Spleen (tissue), 13 donors: ENCODE measurements around the gene ULBP3. TPM values are rescaled to one million over a fixed set of nuclear protein-coding genes. Genes with fewer than 3 reads are reported as not detected.

ENCODE experiments used
- DNase-seq: peaks from one replicate; pipeline ENCODE4 v3.0.0-alpha.2; 2020
- H3K27ac ChIP-seq, 8 donors: fragments of 200-600 bp; sonication (generic) in 7 of 8; 1 replicate in 4 of 8; 2 replicates in 4 of 8; pipeline versions ENCODE4 v1.5.0 to v1.8.0; 2016 to 2021; ENCODE audit warnings: inconsistent platforms in 4 of 8, mild to moderate bottlenecking in 4 of 8, moderate library complexity in 1 of 8
- H3K27me3 ChIP-seq, 7 donors: fragments of 200-600 bp; sonication (generic) in 6 of 7; replicated peaks in 1 of 7; 1 replicate in 4 of 7; 2 replicates in 3 of 7; pipeline versions ENCODE4 v1.5.0 to v1.8.0; 2016 to 2021; ENCODE audit warnings: inconsistent platforms in 3 of 7, mild to moderate bottlenecking in 1 of 7
- H3K36me3 ChIP-seq, 6 donors: fragments of 200-600 bp; sonication (generic) in 5 of 6; 1 replicate in 4 of 6; 2 replicates in 2 of 6; pipeline versions ENCODE4 v1.5.0 to v1.8.0; 2016 to 2021; ENCODE audit warnings: inconsistent platforms in 2 of 6
- H3K4me1 ChIP-seq, 6 donors: fragments of 200-600 bp; sonication (generic) in 5 of 6; 1 replicate in 3 of 6; 2 replicates in 3 of 6; pipeline versions ENCODE4 v1.5.0 to v1.8.0; 2016 to 2021; ENCODE audit warnings: inconsistent platforms in 3 of 6
- H3K4me3 ChIP-seq, 8 donors: fragments of 200-600 bp; sonication (generic) in 7 of 8; 1 replicate in 4 of 8; 2 replicates in 4 of 8; pipeline versions ENCODE4 v1.5.0 to v1.8.0; 2016 to 2021; ENCODE audit warnings: inconsistent platforms in 4 of 8, mild to moderate bottlenecking in 4 of 8, moderate library complexity in 2 of 8
- H3K9me3 ChIP-seq, 8 donors: fragments of 200-600 bp; sonication (generic) in 7 of 8; 1 replicate in 4 of 8; 2 replicates in 4 of 8; pipeline versions ENCODE4 v1.5.0 to v1.8.0; 2016 to 2021; ENCODE audit warnings: inconsistent platforms in 4 of 8
- POLR2A ChIP-seq, 3 donors: fragments of 450-650 bp; IDR thresholded peaks; one replicate each; pipeline ENCODE4 v1.5.1; 2017; ENCODE audit warnings: antibody characterized with exemption in 3 of 3, mild to moderate bottlenecking in 1 of 3
- POLR2AphosphoS5 ChIP-seq, 3 donors: sonication (generic); formaldehyde crosslinking; IDR thresholded peaks; one replicate each; pipeline ENCODE4 v1.5.1; 2017; ENCODE audit warnings: antibody characterized with exemption in 3 of 3
- WGBS, 5 donors: extraction: QIAGEN DNeasy Blood & Tissue Kit in 3 of 5; methylation state at CpG; one replicate each; pipeline versions ENCODE4 v1.1.5 to v1.1.7; 2013 to 2018; 5-methylcytosine and 5-hydroxymethylcytosine counted together
- intact Hi-C: fragments of 100-400 bp; cut with DNase I; formaldehyde crosslinking; loops from one replicate; pipeline ENCODE4 v1.15.0; 2023; ENCODE audit warnings: low total_unique reads
- long read RNA-seq, 2 donors: transcript quantifications; one replicate each; lab custom pipeline, GENCODE V29; 2026
- polyA plus RNA-seq, 3 donors: library from polyadenylated mRNA; stranded (reverse); fragments of 200-250 nt; gene quantifications; one replicate each; pipeline ENCODE4 v1.2.1, GENCODE V29; 2013
- total RNA-seq, 7 donors: library from RNA; depleted of rRNA in 3 of 7; stranded (reverse); fragments of >200 nt in 3 of 7; fragmentation: NEBNext Ultra II Directional in 4 of 7; extraction: Animal tissue kit (Norgen Biotek cat#: 25700) in 4 of 7; gene quantifications; one replicate each; pipeline versions ENCODE4 v1.1.0 to v1.2.1, GENCODE V29; 2016 to 2021
- TF ChIP-seq, protein P1 (sequence below), 11 experiments: fragments of 200-600 bp in 7 of 11; fragments of 450-650 bp in 4 of 11; sonication (generic) in 4 of 11; IDR thresholded peaks in 8 of 11; conservative IDR thresholded peaks in 3 of 11; 1 replicate in 7 of 11; 2 replicates in 4 of 11; pipeline versions ENCODE4 v1.4.0 to v1.8.0; 2016 to 2021; ENCODE audit warnings: antibody characterized with exemption in 11 of 11, inconsistent platforms in 4 of 11, mild to moderate bottlenecking in 1 of 11
- donor health status: healthy with polysubstance abuse.
- donor health status: DM: no; HTN: no; CAD: no; lungs with moderate emphysema.
- donor health status: DM: no; HTN: no; CAD: no.
- donor health status: Bipolar disorder and iron deficiency.
- donor health status: healthy.
- donor health status: DM: no; HTN: no; CAD: no.
- donor health status: DM: yes; HTN: yes; CAD: no.

The ULBP3 gene
- total RNA-seq (1 to 10 TPM in 3 of 7 donors, under 1 TPM in 3, not detected in 1; 0.80 to 2.2 (median 1.1) TPM), polyA plus RNA-seq (under 1 TPM; 0.15 to 0.52 (median 0.35) TPM)
- long read RNA-seq, donor 1, partial matches to known transcripts = 0 of 2 reads
- long read RNA-seq, donor 1, other reads (novel, unspliced or antisense) = 0 of 2 reads
- long read RNA-seq, donor 2 = 0 reads

GRCh38 chr6:150068720-150069648, at the start of gene ULBP3:
Gene ULBP3 (minus strand): TSS chr6:150069121. CDS start chr6:150069066, 55 bp downstream.
- Histone ChIP-seq H3K4me1 (peaks cover 0 to 33% (median 16%) of the 10 kb centered on the region in 6 donors), H3K36me3 (no peaks in the 10 kb centered on the region), H3K27ac (peak within 1 kb of the TSS in 7 of 8 donors; percentile 29 to 77 (median 56)), H3K9me3 (no peaks in the 10 kb centered on the region), H3K4me3 (peak within 1 kb of the TSS; percentile 42 to 84 (median 70)), H3K27me3 (peaks cover 0 to 31% (median 0%) of the 10 kb centered on the region in 7 donors)
- DNase-seq = peak; percentile 91
- TF ChIP-seq POLR2AphosphoS5 (IDR thresholded peaks at IDR 0.05) = peak; percentile 64 to 85 (median 78)
- no peak for TF ChIP-seq POLR2A (IDR thresholded peaks at IDR 0.05)
- TF ChIP-seq, protein P1, sequence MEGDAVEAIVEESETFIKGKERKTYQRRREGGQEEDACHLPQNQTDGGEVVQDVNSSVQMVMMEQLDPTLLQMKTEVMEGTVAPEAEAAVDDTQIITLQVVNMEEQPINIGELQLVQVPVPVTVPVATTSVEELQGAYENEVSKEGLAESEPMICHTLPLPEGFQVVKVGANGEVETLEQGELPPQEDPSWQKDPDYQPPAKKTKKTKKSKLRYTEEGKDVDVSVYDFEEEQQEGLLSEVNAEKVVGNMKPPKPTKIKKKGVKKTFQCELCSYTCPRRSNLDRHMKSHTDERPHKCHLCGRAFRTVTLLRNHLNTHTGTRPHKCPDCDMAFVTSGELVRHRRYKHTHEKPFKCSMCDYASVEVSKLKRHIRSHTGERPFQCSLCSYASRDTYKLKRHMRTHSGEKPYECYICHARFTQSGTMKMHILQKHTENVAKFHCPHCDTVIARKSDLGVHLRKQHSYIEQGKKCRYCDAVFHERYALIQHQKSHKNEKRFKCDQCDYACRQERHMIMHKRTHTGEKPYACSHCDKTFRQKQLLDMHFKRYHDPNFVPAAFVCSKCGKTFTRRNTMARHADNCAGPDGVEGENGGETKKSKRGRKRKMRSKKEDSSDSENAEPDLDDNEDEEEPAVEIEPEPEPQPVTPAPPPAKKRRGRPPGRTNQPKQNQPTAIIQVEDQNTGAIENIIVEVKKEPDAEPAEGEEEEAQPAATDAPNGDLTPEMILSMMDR (IDR thresholded peaks at IDR 0.05 in 8 of 11, conservative IDR thresholded peaks at IDR 0.05 in 3 of 11) = peak in 10 of 11 experiments; percentile 17 to 71 (median 56)
- intact Hi-C loops = no loop called here
- WGBS, 5 donors = 2 to 6% (median 3%) methylated on average over 33 to 72 of the region's 72 CpGs

- no peak for DNase-seq
- WGBS, 5 donors = 90 to 94% (median 91%) methylated on average over 9 of the region's 9 CpGs
- no peak overlapping the region for H3K27ac ChIP-seq
- TF ChIP-seq, protein P1 (IDR thresholded peaks at IDR 0.05 in 8 of 11, conservative IDR thresholded peaks at IDR 0.05 in 3 of 11) = no peak
- TF ChIP-seq POLR2A (IDR thresholded peaks at IDR 0.05) (no peak), POLR2AphosphoS5 (IDR thresholded peaks at IDR 0.05) (no peak)
- peaks cover 0 to 4% (median 0%) of the 10 kb centered on the region in 7 donors for H3K27me3 ChIP-seq
- peaks cover 0 to 15% (median 9%) of the 10 kb centered on the region in 6 donors for H3K4me1 ChIP-seq
- H3K4me3 ChIP-seq = no peak overlapping the region
- H3K36me3 ChIP-seq = no peaks in the 10 kb centered on the region
- H3K9me3 ChIP-seq = peaks cover 0 to 7% (median 0%) of the 10 kb centered on the region in 8 donors
- intact Hi-C loops = no loop called here
Observed at GRCh38 chr6:150118627-150119026, 49.7 kb upstream of the ULBP3 start.

DNA sequence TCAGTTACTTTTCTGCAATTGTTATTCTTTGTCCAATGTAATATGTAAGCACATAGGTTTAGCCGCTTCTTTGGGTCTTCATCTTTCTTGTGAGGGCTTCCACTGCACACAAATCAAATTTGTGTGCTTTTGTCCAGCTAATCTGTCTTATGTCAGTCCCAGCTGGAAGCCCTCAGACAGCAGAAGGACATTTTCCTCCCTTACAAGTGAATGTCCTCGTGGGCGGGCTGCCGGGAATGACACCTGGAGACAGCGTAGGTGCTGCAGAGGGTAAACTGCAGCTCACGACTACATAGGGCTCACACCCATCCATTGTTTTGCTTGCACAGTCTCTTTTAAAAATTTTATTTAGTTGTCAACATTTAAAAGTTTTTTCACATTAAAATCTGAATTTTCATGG, 49.3 kb upstream of the ULBP3 start:
- Histone ChIP-seq H3K4me1 (peaks cover 0 to 15% (median 9%) of the 10 kb centered on the region in 6 donors), H3K27ac (no peak overlapping the region), H3K4me3 (no peak overlapping the region), H3K9me3 (peaks cover 0 to 7% (median 0%) of the 10 kb centered on the region in 8 donors), H3K27me3 (peaks cover 0 to 4% (median 0%) of the 10 kb centered on the region in 7 donors), H3K36me3 (no peaks in the 10 kb centered on the region)
- 81 to 94% (median 89%) methylated on average over 6 of the region's 6 CpGs for WGBS, 5 donors
- DNase-seq = no peak
- no peak for TF ChIP-seq POLR2A (IDR thresholded peaks at IDR 0.05)
- TF ChIP-seq, protein P1 (IDR thresholded peaks at IDR 0.05 in 8 of 11, conservative IDR thresholded peaks at IDR 0.05 in 3 of 11) = no peak
- TF ChIP-seq POLR2AphosphoS5 (IDR thresholded peaks at IDR 0.05) = no peak
- intact Hi-C loops = no loop called here
